Mesodermal cell (in vitro differentiated cells): ENCODE data around the gene PCGF5.
"Not testable (repeated sequence)": the region's sequence is repeated elsewhere in the genome, so short reads cannot be mapped to it uniquely, and the experiment has no call there.

ENCODE experiments used
- H3K27ac ChIP-seq: 2 replicates; pipeline ENCODE4 v1.7.0; 2013; ENCODE audit warnings: mild to moderate bottlenecking, low read depth, low read length, moderate library complexity; ENCODE audit not compliant: severe bottlenecking
- H3K36me3 ChIP-seq: 2 replicates; pipeline ENCODE4 v1.7.1; 2013; ENCODE audit warnings: mild to moderate bottlenecking, low read length, moderate library complexity; ENCODE audit not compliant: control insufficient read depth, insufficient read depth
- H3K4me1 ChIP-seq: one replicate; pipeline ENCODE4 v1.7.1; 2013; ENCODE audit warnings: mild to moderate bottlenecking, low read length; ENCODE audit not compliant: insufficient read depth, control insufficient read depth, poor library complexity, severe bottlenecking
- H3K4me3 ChIP-seq: 2 replicates; pipeline ENCODE4 v1.7.0; 2013; ENCODE audit warnings: low read length, control low read depth, mild to moderate bottlenecking; ENCODE audit not compliant: insufficient read depth, poor library complexity, severe bottlenecking; ENCODE audit errors: extremely low read depth
- H3K9me3 ChIP-seq: 2 replicates; pipeline ENCODE4 v1.7.1; 2013; ENCODE audit warnings: mild to moderate bottlenecking, low read length, moderate library complexity; ENCODE audit not compliant: control insufficient read depth
- WGBS, 2 experiments: methylation state at CpG; one replicate each; pipeline ENCODE4 v1.1.5; 2013; ENCODE audit warnings: missing lambda C conversion rate in 2 of 2; ENCODE audit not compliant: insufficient coverage in 2 of 2; 5-methylcytosine and 5-hydroxymethylcytosine counted together

The PCGF5 gene

GRCh38 chr10:91242940-91243339, 22.5 kb downstream of the PCGF5 start:
- H3K36me3 ChIP-seq, result no peaks in the 10 kb centered on the region
- H3K4me1 ChIP-seq, result no peaks in the 10 kb centered on the region
- H3K27ac ChIP-seq, result no peak overlapping the region
- WGBS, 2 experiments, result 100% methylated on average over 1 of the region's 2 CpGs; no CpG with 5 or more reads in 1 of the 2 experiments
- no peak overlapping the region for H3K4me3 ChIP-seq
- no peaks in the 10 kb centered on the region for H3K9me3 ChIP-seq

- 100% methylated on average over 1 of the region's 1 CpG; no CpG with 5 or more reads in 1 of the 2 experiments for WGBS, 2 experiments
- H3K27ac ChIP-seq, result no peak overlapping the region
These were observed 27.1 kb downstream of the PCGF5 start for GRCh38 chr10:91247360-91248111.

GRCh38 chr10:91249700-91250099, 29.2 kb downstream of the PCGF5 start:
- H3K9me3 ChIP-seq, result no peaks in the 10 kb centered on the region
- H3K4me1 ChIP-seq, result no peaks in the 10 kb centered on the region
- no peak overlapping the region for H3K4me3 ChIP-seq
- H3K36me3 ChIP-seq, result peaks cover 17% of the 10 kb centered on the region
- 90% methylated on average over 2 of the region's 3 CpGs; no CpG with 5 or more reads in 1 of the 2 experiments for WGBS, 2 experiments
- no peak overlapping the region for H3K27ac ChIP-seq

More at GRCh38 chr10:91247360-91248111, 27.1 kb downstream of the PCGF5 start:
- Histone ChIP-seq H3K4me1 (no peaks in the 10 kb centered on the region), H3K36me3 (no peaks in the 10 kb centered on the region), H3K9me3 (no peaks in the 10 kb centered on the region), H3K4me3 (no peak overlapping the region)

- H3K4me3 ChIP-seq, result no peak overlapping the region
- H3K4me1 ChIP-seq, result no peaks in the 10 kb centered on the region
- no peak overlapping the region for H3K27ac ChIP-seq
- WGBS, 2 experiments, result no CpG with 5 or more reads among the region's 1 CpG
- peaks cover 23% of the 10 kb centered on the region for H3K36me3 ChIP-seq
- peaks cover 2% of the 10 kb centered on the region for H3K9me3 ChIP-seq
These were observed 29.9 kb downstream of the PCGF5 start for GRCh38 chr10:91250341-91250740.

- no peak overlapping the region for H3K4me3 ChIP-seq
- no peak overlapping the region for H3K27ac ChIP-seq
- peaks cover 26% of the 10 kb centered on the region for H3K36me3 ChIP-seq
- H3K9me3 ChIP-seq, result peaks cover 5% of the 10 kb centered on the region
- no peaks in the 10 kb centered on the region for H3K4me1 ChIP-seq
These were observed 31.1 kb downstream of the PCGF5 start for GRCh38 chr10:91251430-91252056.

- 94 to 100% methylated on average over 3 of the region's 4 CpGs for WGBS, 2 experiments
- H3K4me3 ChIP-seq, result no peak overlapping the region
- peaks cover 26% of the 10 kb centered on the region for H3K36me3 ChIP-seq
- no peaks in the 10 kb centered on the region for H3K4me1 ChIP-seq
- H3K9me3 ChIP-seq, result peaks cover 5% of the 10 kb centered on the region
- H3K27ac ChIP-seq, result no peak overlapping the region
These were observed 32.8 kb downstream of the PCGF5 start for GRCh38 chr10:91253300-91253699.

GRCh38 chr10:91257310-91257709, 36.8 kb downstream of the PCGF5 start:
- peaks cover 30% of the 10 kb centered on the region for H3K36me3 ChIP-seq
- no peaks in the 10 kb centered on the region for H3K4me1 ChIP-seq
- 88 to 100% methylated on average over 1 to 2 of the region's 3 CpGs for WGBS, 2 experiments

GRCh38 chr10:91260417-91260816, 40.0 kb downstream of the PCGF5 start:
- not testable (repeated sequence) for H3K9me3 ChIP-seq, H3K4me3 ChIP-seq, H3K4me1 ChIP-seq, H3K36me3 ChIP-seq, H3K27ac ChIP-seq
- WGBS, 2 experiments, result no CpG with 5 or more reads among the region's 3 CpGs

More at GRCh38 chr10:91257310-91257709, 36.8 kb downstream of the PCGF5 start:
- H3K4me3 ChIP-seq, result no peak overlapping the region
- H3K9me3 ChIP-seq, result peaks cover 5% of the 10 kb centered on the region
- H3K27ac ChIP-seq, result no peak overlapping the region

GRCh38 chr10:91271886-91272285, 51.4 kb downstream of the PCGF5 start:
- Histone ChIP-seq H3K27ac (no peak overlapping the region), H3K36me3 (no peaks in the 10 kb centered on the region)
- no CpG with 5 or more reads among the region's 1 CpG for WGBS, 2 experiments

GRCh38 chr10:91284486-91285090, 64.1 kb downstream of the PCGF5 start:
- Histone ChIP-seq H3K9me3 (no peaks in the 10 kb centered on the region), H3K4me1 (no peaks in the 10 kb centered on the region), H3K4me3 (no peak overlapping the region), H3K36me3 (no peaks in the 10 kb centered on the region), H3K27ac (no peak overlapping the region)
- WGBS, 2 experiments, result 63 to 66% methylated on average over 4 of the region's 6 CpGs

More at GRCh38 chr10:91271886-91272285, 51.4 kb downstream of the PCGF5 start:
- H3K4me1 ChIP-seq, result no peaks in the 10 kb centered on the region
- no peaks in the 10 kb centered on the region for H3K9me3 ChIP-seq
- no peak overlapping the region for H3K4me3 ChIP-seq

- no peaks in the 10 kb centered on the region for H3K9me3 ChIP-seq
- no peak overlapping the region for H3K27ac ChIP-seq
- H3K36me3 ChIP-seq, result no peaks in the 10 kb centered on the region
- 94 to 96% methylated on average over 2 of the region's 2 CpGs for WGBS, 2 experiments
- H3K4me3 ChIP-seq, result no peak overlapping the region
- H3K4me1 ChIP-seq, result no peaks in the 10 kb centered on the region
These were observed 66.1 kb downstream of the PCGF5 start for GRCh38 chr10:91286572-91286971.
